Measurements from ENCODE around the gene HAGHL. TPM values are rescaled to one million over a fixed set of nuclear protein-coding genes. Genes with fewer than 3 reads are reported as not detected.
"Not testable (repeated sequence)": the region's sequence is repeated elsewhere in the genome, so short reads cannot be mapped to it uniquely, and the experiment has no call there.

The HAGHL gene
- total RNA-seq, 1 experiment from 2014 or later, result 4.0 TPM

- no peak for DNase-seq (ENCODE audit: low read depth)
These were observed 39.4 kb upstream of the HAGHL start for GRCh38 chr16:687499-687898.

GRCh38 chr16:689175-689897 is 37.6 kb upstream of the HAGHL start:
- no peak for DNase-seq (ENCODE audit: low read depth)

- not testable (repeated sequence) for DNase-seq (ENCODE audit: low read depth)
These were observed 35.7 kb upstream of the HAGHL start for GRCh38 chr16:691242-691641.

GRCh38 chr16:692356-693108 is 34.4 kb upstream of the HAGHL start:
- no peak for DNase-seq (ENCODE audit: low read depth)

GRCh38 chr16:693364-693763 is 33.5 kb upstream of the HAGHL start:
- no peak for DNase-seq (ENCODE audit: low read depth)

- no peak for DNase-seq (ENCODE audit: low read depth)
These were observed 33.1 kb upstream of the HAGHL start for GRCh38 chr16:693766-694165.

- no peak for DNase-seq (ENCODE audit: low read depth)
These were observed 32.6 kb upstream of the HAGHL start for GRCh38 chr16:694187-694862.

GRCh38 chr16:694863-695354 is 32.0 kb upstream of the HAGHL start:
- DNase-seq (ENCODE audit: low read depth), result no peak

GRCh38 chr16:695355-696089 is 31.4 kb upstream of the HAGHL start:
- no peak for DNase-seq (ENCODE audit: low read depth)

GRCh38 chr16:698911-699671 is 27.8 kb upstream of the HAGHL start:
- no peak for DNase-seq (ENCODE audit: low read depth)

GRCh38 chr16:700684-701584 is 26.0 kb upstream of the HAGHL start:
- DNase-seq (ENCODE audit: low read depth), result no peak

- DNase-seq (ENCODE audit: low read depth), result no peak
These were observed 24.6 kb upstream of the HAGHL start for GRCh38 chr16:702341-702740.

- DNase-seq (ENCODE audit: low read depth), result no peak
These were observed 23.5 kb upstream of the HAGHL start for GRCh38 chr16:703406-703805.

GRCh38 chr16:704047-704446 is 22.9 kb upstream of the HAGHL start:
- no peak for DNase-seq (ENCODE audit: low read depth)

GRCh38 chr16:704552-705380 is 22.1 kb upstream of the HAGHL start:
- no peak for DNase-seq (ENCODE audit: low read depth)

- DNase-seq (ENCODE audit: low read depth), result no peak
These were observed 21.3 kb upstream of the HAGHL start, which contains the start of gene FBXL16 for GRCh38 chr16:705431-706188. TSS of gene FBXL16 (minus strand) at chr16:705801. CDS start at chr16:697405, 8,396 bp downstream.

- DNase-seq (ENCODE audit: low read depth), result no peak
These were observed 20.5 kb upstream of the HAGHL start for GRCh38 chr16:706189-707061.

Measured in RPMI7951 (cell line).